K562 (cell line): ENCODE results near the gene OR10H2. TPM values are rescaled to one million over a fixed set of nuclear protein-coding genes. Genes with fewer than 3 reads are reported as not detected.

Source experiments
- ATAC-seq: fragments of 200-7000 bp; cut with Tn5 transposase; 3 replicates; pipeline ENCODE4 v1.9.1; 2020; ENCODE audit warnings: moderate library complexity
- BruUV-seq: library from RNA; stranded (reverse); fragments of 400-500 nt; replicated peaks from 2 replicates; lab custom pipeline; 2021; lab: Mats Ljungman, UMichigan
- CTCF ChIA-PET: fragments of 300-600 bp; formaldehyde crosslinking; extraction: SDS; loops from one replicate; lab custom pipeline; 2021; ENCODE audit warnings: low intra/inter-chr PET ratio; lab: Yijun Ruan, JAX
- POLR2A ChIA-PET: fragments of 300-600, 350-650 bp; sonication (Branson Sonifier 250); formaldehyde crosslinking; extraction: SDS; loops from one replicate; lab custom pipeline; 2021; ENCODE audit warnings: antibody characterized with exemption, inconsistent platforms; lab: Yijun Ruan, JAX
- DNase-seq, 4 experiments: peaks; one replicate each; pipeline versions ENCODE4 v3.0.0 to v3.0.0-alpha.2; 2011 to 2018; ENCODE audit warnings: low spot score in 3 of 4, mixed read lengths in 3 of 4; ENCODE audit errors: extremely low read depth in 1 of 4
- FAIRE-seq: peaks from 2 replicates; lab custom pipeline; 2011; peaks lifted over from hg19 to GRCh38; lab: Jason Lieb, UNC
- H2AFZ ChIP-seq: 2 replicates; pipeline ENCODE4 v1.6.0; 2011; ENCODE audit warnings: low read depth, low read length, control low read depth, inconsistent platforms
- H3K27ac ChIP-seq: fragments of 200-600 bp; 3 replicates; pipeline ENCODE4 v1.8.0; 2011; ENCODE audit warnings: low read depth, mild to moderate bottlenecking, control low read depth, inconsistent platforms, low read length, moderate library complexity, mixed read lengths; ENCODE audit errors: extremely low read depth
- H3K27me3 ChIP-seq, 2 experiments: fragments of 300-600 bp in 1 of 2; 2 replicates in 1 of 2; 3 replicates in 1 of 2; pipeline versions ENCODE4 v1.6.0 to v1.8.0; 2011; ENCODE audit warnings: inconsistent platforms in 2 of 2, low read length in 2 of 2, mild to moderate bottlenecking in 1 of 2, mixed read lengths in 1 of 2, moderate library complexity in 1 of 2; ENCODE audit not compliant: control insufficient read depth in 2 of 2, insufficient read depth in 2 of 2
- H3K36me3 ChIP-seq: fragments of 300-600 bp; 3 replicates; pipeline ENCODE4 v1.8.0; 2011; ENCODE audit warnings: mild to moderate bottlenecking, low read length, inconsistent platforms; ENCODE audit not compliant: control insufficient read depth, insufficient read depth
- H3K4me1 ChIP-seq, 2 experiments: fragments of 200-600 bp in 1 of 2; replicated peaks in 1 of 2; 2 replicates in 1 of 2; 3 replicates in 1 of 2; pipeline versions ENCODE4 v1.5.1 to v1.8.0; 2011; ENCODE audit warnings: inconsistent platforms in 2 of 2, low read length in 2 of 2, mild to moderate bottlenecking in 1 of 2, mixed read lengths in 1 of 2, moderate library complexity in 1 of 2; ENCODE audit not compliant: control insufficient read depth in 2 of 2, insufficient read depth in 2 of 2
- H3K4me2 ChIP-seq: 2 replicates; pipeline ENCODE4 v1.6.1; 2011; ENCODE audit warnings: low read length, control low read depth, inconsistent platforms, mixed read lengths; ENCODE audit not compliant: insufficient read depth
- H3K4me3 ChIP-seq: fragments of 200-600 bp; sonication (generic), shearing (Covaris generic); 2 replicates; pipeline ENCODE4 v1.5.1; 2016; ENCODE audit warnings: control low read depth, inconsistent platforms
- H3K79me2 ChIP-seq: fragments of 200-600 bp; 3 replicates; pipeline ENCODE4 v1.8.0; 2011; ENCODE audit warnings: low read length, inconsistent platforms; ENCODE audit not compliant: control insufficient read depth, insufficient read depth
- H3K9ac ChIP-seq, 2 experiments: 2 replicates each; pipeline versions ENCODE4 v1.6.0 to v1.6.1; 2011; ENCODE audit warnings: low read depth in 2 of 2, low read length in 2 of 2, control low read depth in 1 of 2, inconsistent platforms in 1 of 2, mild to moderate bottlenecking in 1 of 2, mixed read lengths in 1 of 2; ENCODE audit not compliant: insufficient read depth in 1 of 2
- H3K9me1 ChIP-seq: one replicate; pipeline ENCODE4 v1.6.0; 2011; ENCODE audit warnings: inconsistent platforms, mild to moderate bottlenecking, low read length, moderate library complexity; ENCODE audit not compliant: control insufficient read depth, insufficient read depth
- H3K9me3 ChIP-seq: replicated peaks from 2 replicates; pipeline ENCODE4 v1.5.1; 2011; ENCODE audit warnings: low read depth, low read length, inconsistent platforms; ENCODE audit not compliant: control insufficient read depth, insufficient read depth
- H4K20me1 ChIP-seq: replicated peaks from 2 replicates; pipeline ENCODE4 v1.6.1; 2011; ENCODE audit warnings: low read length, inconsistent platforms, mixed read lengths; ENCODE audit not compliant: control insufficient read depth, insufficient read depth
- DPF2 ChIP-seq: fragments of 450-650 bp; IDR thresholded peaks from 2 replicates; pipeline ENCODE4 v1.6.1; 2016
- E2F8 ChIP-seq: fragments of 450-650 bp; IDR thresholded peaks from 2 replicates; pipeline ENCODE4 v1.7.1; 2018; ENCODE audit warnings: mild to moderate bottlenecking, low read depth; ENCODE audit not compliant: partially characterized antibody
- HMGN3 ChIP-seq: IDR thresholded peaks from 2 replicates; pipeline ENCODE4 v1.6.1; 2011; ENCODE audit warnings: borderline replicate concordance, low read depth, mild to moderate bottlenecking, mixed read lengths, low read length; ENCODE audit not compliant: insufficient read length; ENCODE audit errors: extremely low read depth
- IRF1 ChIP-seq: sonication (generic); formaldehyde crosslinking; IDR thresholded peaks from 2 replicates; pipeline ENCODE4 v1.8.0; 2022; ENCODE audit warnings: missing genetic modification reagents, mild to moderate bottlenecking, borderline replicate concordance
- MEF2D ChIP-seq: conservative IDR thresholded peaks from 2 replicates; pipeline ENCODE4 v1.6.1; 2016; ENCODE audit warnings: low read depth, missing genetic modification characterization, missing compliant biosample characterization
- NONO ChIP-seq, 2 experiments: fragments of 200-400 bp in 1 of 2; fragments of 450-650 bp in 1 of 2; formaldehyde crosslinking in 1 of 2; IDR thresholded peaks; 2 replicates each; pipeline ENCODE4 v1.6.1; 2017; ENCODE audit warnings: low read depth in 2 of 2, mild to moderate bottlenecking in 2 of 2, moderate library complexity in 2 of 2, low read length in 1 of 2
- PHF8 ChIP-seq: fragments of 200-600 bp; sonication (generic); IDR thresholded peaks from 2 replicates; pipeline ENCODE4 v1.6.1; 2012; ENCODE audit warnings: mixed run types, mild to moderate bottlenecking, inconsistent platforms, low read length, moderate library complexity, borderline replicate concordance
- RREB1 ChIP-seq: fragments of 250-450 bp; sonication (Bioruptor Pico); IDR thresholded peaks from 2 replicates; pipeline ENCODE4 v1.4.0; 2020
- TSC22D4 ChIP-seq: fragments of 450-650 bp; IDR thresholded peaks from 2 replicates; pipeline ENCODE4 v1.6.1; 2016; ENCODE audit warnings: missing genetic modification characterization, missing biosample characterization, control low read depth
- ZNF316 ChIP-seq: fragments of 450-650 bp; IDR thresholded peaks from 2 replicates; pipeline ENCODE4 v1.6.1; 2016
- ZNF717 ChIP-seq: fragments of 250-450 bp; sonication (Bioruptor Pico); IDR thresholded peaks from 2 replicates; pipeline ENCODE4 v1.5.0; 2021
- WGBS: fragments of 100-300 bp; shearing (Covaris generic); methylation state at CpG from one replicate; pipeline ENCODE4 v1.1.6; 2016; ENCODE audit warnings: low coverage, mixed read lengths; ENCODE audit not compliant: insufficient coverage; ENCODE audit errors: missing lambda C conversion rate; 5-methylcytosine and 5-hydroxymethylcytosine counted together
- in situ Hi-C: fragments of 300-500 bp; cut with MboI; formaldehyde crosslinking; loops from 4 replicates; pipeline ENCODE4 v1.15.0; 2018; ENCODE audit warnings: inconsistent platforms, mixed read lengths
- intact Hi-C: fragments of 100-400 bp; cut with micrococcal nuclease; formaldehyde crosslinking; loops from 2 replicates; pipeline ENCODE4 v1.14.2; 2022
- polyA plus RNA-seq, 8 experiments: library from polyadenylated mRNA; depleted of rRNA in 4 of 8; stranded (reverse) in 5 of 8; unstranded in 3 of 8; fragments of >200 nt; fragmentation: Nextera tagmentation in 2 of 8; fragmentation: Illumina TruSeq in 1 of 8; extraction: Ambion mirVana in 2 of 8; extraction: Trizol in 1 of 8; gene quantifications; 2 replicates each; pipeline versions ENCODE4 v1.2.1 to v1.2.3, GENCODE V29; 2011 to 2014; ENCODE audit warnings: inconsistent platforms in 1 of 8, missing spikeins in 1 of 8
- total RNA-seq, 7 experiments: library from RNA; depleted of rRNA in 6 of 7; stranded (reverse); fragments of >200 nt in 6 of 7; fragmentation: Illumina TruSeq in 2 of 7; extraction: Trizol in 2 of 7; gene quantifications; 2 replicates each; pipeline versions ENCODE4 v1.2.1 to v1.2.3, GENCODE V29; 2011 to 2021; ENCODE audit warnings: low replicate concordance in 1 of 7

The OR10H2 gene
- total and polyA plus RNA-seq, 9 of the 15 experiments (the other 6 are each of a cell fraction or from before 2014, with no cell fraction given), result not detected

GRCh38 chr19:15732388-15732787 is 4.6 kb downstream of the OR10H2 start:
- intact Hi-C loops (no loop called here), in situ Hi-C loops (no loop called here)
- Histone ChIP-seq H3K9me3 (no peaks in the 10 kb centered on the region), H3K36me3 (no peaks in the 10 kb centered on the region), H3K27ac (no peak overlapping the region), H3K9me1 (no peaks in the 10 kb centered on the region), H3K79me2 (no peaks in the 10 kb centered on the region), H4K20me1 (no peaks in the 10 kb centered on the region), H3K4me3 (no peak overlapping the region), H3K4me2 (no peak overlapping the region), H3K4me1 (no peaks in the 10 kb centered on the region), H3K27me3 (peaks cover 0 to 7% of the 10 kb centered on the region in 2 experiments; a peak in 2 of 5 replicates), H3K9ac (no peak overlapping the region), H2AFZ (no peak overlapping the region)
- no peak for ATAC-seq
- no peak for DNase-seq
- ChIA-PET CTCF (no interaction called here), POLR2A (interaction anchor here (0.6 to 0.7 kb wide), 2 partner anchors 30 to 373 kb away, joined by 3 read pairs; no protein-coding TSS in a partner anchor)
- TF ChIP-seq NONO (IDR thresholded peaks at IDR 0.05; ENCODE audit: low read depth in 2 of 2, low read length in 1 of 2) (no peak), RREB1 (CRISPR knock-in tag) (no peak), PHF8 (no peak), TSC22D4 (tag) (no peak), DPF2 (no peak), MEF2D (tag) (no peak), IRF1 (CRISPR knock-in tag) (no peak), ZNF717 (CRISPR knock-in tag) (no peak), ZNF316 (no peak), HMGN3 (no peak), E2F8 (no peak)
- no TSS peak for BruUV-seq
- no peak for FAIRE-seq
- 0% methylated on average over 1 of the region's 1 CpG for WGBS
